Measurements from ENCODE around the gene ZWILCH. TPM values are rescaled to one million over a fixed set of nuclear protein-coding genes. Genes with fewer than 3 reads are reported as not detected.
"Not testable (repeated sequence)": the region's sequence is repeated elsewhere in the genome, so short reads cannot be mapped to it uniquely, and the experiment has no call there.

Gene ZWILCH
- polyA plus RNA-seq, 1 of the 3 experiments (the other 2 are of a cell fraction), result 8.2 TPM

DNA sequence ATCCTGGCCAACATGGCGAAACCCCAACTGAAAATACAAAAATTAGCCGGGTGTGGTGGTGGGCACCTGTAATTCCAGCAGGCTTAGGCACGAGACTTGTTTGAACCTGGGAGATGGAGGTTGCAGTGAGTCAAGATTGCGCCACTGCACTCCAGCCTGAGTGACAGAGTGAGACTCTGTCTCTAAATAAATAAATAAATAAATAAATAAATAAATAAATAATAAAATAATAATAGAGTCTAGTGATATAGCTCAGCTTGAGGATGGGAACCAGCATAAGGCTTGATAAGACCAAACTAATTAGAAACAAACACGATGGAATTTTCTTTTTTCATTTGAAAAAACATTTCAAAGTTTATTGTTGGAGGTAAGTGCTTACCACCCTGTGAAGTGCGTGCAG lies 43.8 kb upstream of the ZWILCH start:
- H3K9me3 ChIP-seq; H3K4me3 ChIP-seq (ENCODE audit: low read depth in 2 of 2, low read length in 1 of 2); POLR2A ChIA-PET; H3K9ac ChIP-seq; H3K4me1 ChIP-seq (ENCODE audit: control insufficient read depth in 1 of 2, insufficient read depth in 2 of 2, low read depth in 1 of 2, low read length in 1 of 2); H3K27ac ChIP-seq (ENCODE audit: low read depth in 2 of 2, low read length in 1 of 2); H2AFZ ChIP-seq (ENCODE audit: low read depth); DNase-seq; H3F3A ChIP-seq (replicated peaks; ENCODE audit: insufficient read depth); H3K36me3 ChIP-seq (replicated peaks in 1 of 2; ENCODE audit: control insufficient read depth in 1 of 2, insufficient read depth in 2 of 2, low read length in 1 of 2); H3K27me3 ChIP-seq (ENCODE audit: insufficient read depth); H3K9me2 ChIP-seq; CTCF ChIA-PET; H3K79me2 ChIP-seq (ENCODE audit: insufficient read depth); H3K4me2 ChIP-seq; H4K20me1 ChIP-seq (ENCODE audit: insufficient read depth): not testable (repeated sequence)
- 92% methylated on average over 6 of the region's 6 CpGs for WGBS (ENCODE audit: low lambda C conversion rate)

DNA sequence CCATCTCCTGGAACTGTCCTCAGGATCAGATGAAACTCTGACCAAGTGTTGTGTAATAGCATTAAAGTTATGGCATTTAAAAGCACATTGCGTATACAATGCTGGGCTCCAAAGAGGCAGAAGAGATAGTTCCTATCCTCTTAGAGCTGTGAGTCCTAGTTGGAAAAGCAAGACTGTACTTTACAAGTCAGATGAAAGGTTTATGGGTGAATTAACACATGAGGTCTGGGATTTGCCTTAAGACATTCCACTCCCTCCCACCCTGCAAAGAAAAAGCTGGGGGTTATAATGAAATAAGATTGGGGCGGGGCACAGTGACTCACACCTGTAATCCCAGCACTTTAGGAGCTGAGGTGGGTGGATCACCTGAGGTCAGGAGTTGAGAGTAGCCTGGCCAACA lies 43.2 kb upstream of the ZWILCH start:
- no peaks in the 10 kb centered on the region for H3F3A ChIP-seq (replicated peaks; ENCODE audit: insufficient read depth)
- no peak overlapping the region for H3K9ac ChIP-seq
- DNase-seq, result no peak
- no peak overlapping the region for H3K4me2 ChIP-seq
- H3K9me2 ChIP-seq, result no peaks in the 10 kb centered on the region
- CTCF ChIA-PET, result no interaction called here
- 98% methylated on average over 2 of the region's 2 CpGs for WGBS (ENCODE audit: low lambda C conversion rate)
- H2AFZ ChIP-seq (ENCODE audit: low read depth), result no peak overlapping the region
- no peaks in the 10 kb centered on the region for H4K20me1 ChIP-seq (ENCODE audit: insufficient read depth)
- H3K36me3 ChIP-seq (replicated peaks in 1 of 2; ENCODE audit: control insufficient read depth in 1 of 2, insufficient read depth in 2 of 2, low read length in 1 of 2), result peaks cover 0 to 6% of the 10 kb centered on the region in 2 experiments
- H3K4me3 ChIP-seq (ENCODE audit: low read depth in 2 of 2, low read length in 1 of 2), result no peak overlapping the region
- H3K9me3 ChIP-seq, result no peaks in the 10 kb centered on the region
- TF ChIP-seq NFIC (IDR thresholded peaks at IDR 0.05; ENCODE audit: borderline replicate concordance) (no peak), GATA2 (CRISPR knock-in tag; IDR thresholded peaks at IDR 0.05) (no peak), EZH2phosphoT487 (IDR thresholded peaks at IDR 0.05; ENCODE audit: borderline replicate concordance, low read depth) (no peak), RAD21 (IDR thresholded peaks at IDR 0.05; ENCODE audit: low read length) (no peak), ELF1 (IDR thresholded peaks at IDR 0.05) (no peak), RFX5 (IDR thresholded peaks at IDR 0.05; ENCODE audit: low read length) (no peak)
- POLR2A ChIA-PET, result no interaction called here
- no peaks in the 10 kb centered on the region; the same call in 1 of the 2 replicates for H3K79me2 ChIP-seq (ENCODE audit: insufficient read depth)
- peaks cover 0 to 6% of the 10 kb centered on the region in 2 experiments; a peak in 1 of 4 replicates for H3K4me1 ChIP-seq (ENCODE audit: control insufficient read depth in 1 of 2, insufficient read depth in 2 of 2, low read depth in 1 of 2, low read length in 1 of 2)
- H3K27ac ChIP-seq (ENCODE audit: low read depth in 2 of 2, low read length in 1 of 2), result no peak overlapping the region
- H3K27me3 ChIP-seq (ENCODE audit: insufficient read depth), result no peaks in the 10 kb centered on the region

DNA sequence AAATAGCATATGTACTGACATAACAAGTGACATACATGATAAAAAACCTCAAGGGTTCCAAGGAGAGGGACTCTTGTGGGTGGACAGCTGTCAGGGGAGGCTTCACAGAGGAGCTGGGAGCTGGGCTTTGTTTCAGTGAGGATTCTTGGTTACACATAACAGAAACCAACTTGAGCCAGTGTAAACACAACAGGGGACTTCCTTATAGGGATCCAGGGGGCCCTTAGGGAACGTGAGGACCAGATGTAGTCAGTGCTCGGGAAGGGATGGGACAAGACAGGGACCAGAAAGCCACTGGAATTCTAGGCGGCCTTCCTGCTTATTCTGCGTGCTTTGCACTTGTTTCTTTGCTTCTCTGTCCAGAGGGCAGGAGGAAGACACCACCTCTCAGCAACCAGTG lies 42.5 kb upstream of the ZWILCH start:
- H3K9ac ChIP-seq, result no peak overlapping the region
- POLR2A ChIA-PET, result no interaction called here
- no peaks in the 10 kb centered on the region for H3K27me3 ChIP-seq (ENCODE audit: insufficient read depth)
- H3K27ac ChIP-seq (ENCODE audit: low read depth in 2 of 2, low read length in 1 of 2), result no peak overlapping the region
- 83% methylated on average over 4 of the region's 4 CpGs for WGBS (ENCODE audit: low lambda C conversion rate)
- H3F3A ChIP-seq (replicated peaks; ENCODE audit: insufficient read depth), result no peaks in the 10 kb centered on the region
- no peaks in the 10 kb centered on the region for H3K9me2 ChIP-seq
- CTCF ChIA-PET, result no interaction called here
- no peaks in the 10 kb centered on the region; the same call in 1 of the 2 replicates for H3K79me2 ChIP-seq (ENCODE audit: insufficient read depth)
- H3K36me3 ChIP-seq (replicated peaks in 1 of 2; ENCODE audit: control insufficient read depth in 1 of 2, insufficient read depth in 2 of 2, low read length in 1 of 2), result peaks cover 0 to 6% of the 10 kb centered on the region in 2 experiments
- H3K4me1 ChIP-seq (ENCODE audit: control insufficient read depth in 1 of 2, insufficient read depth in 2 of 2, low read depth in 1 of 2, low read length in 1 of 2), result peaks cover 0 to 6% of the 10 kb centered on the region in 2 experiments; a peak in 1 of 4 replicates
- no peaks in the 10 kb centered on the region for H3K9me3 ChIP-seq
- DNase-seq, result no peak
- no peak overlapping the region for H3K4me2 ChIP-seq
- TF ChIP-seq TCF12 (IDR thresholded peaks at IDR 0.05) (no peak), MEF2A (IDR thresholded peaks at IDR 0.05; ENCODE audit: borderline replicate concordance, low read depth) (no peak), GABPA (IDR thresholded peaks at IDR 0.05; ENCODE audit: low read depth) (no peak), EZH2phosphoT487 (IDR thresholded peaks at IDR 0.05; ENCODE audit: borderline replicate concordance, low read depth) (no peak), CHD2 (IDR thresholded peaks at IDR 0.05; ENCODE audit: low read length, partially characterized antibody) (no peak)
- TF ChIP-seq, protein P1, sequence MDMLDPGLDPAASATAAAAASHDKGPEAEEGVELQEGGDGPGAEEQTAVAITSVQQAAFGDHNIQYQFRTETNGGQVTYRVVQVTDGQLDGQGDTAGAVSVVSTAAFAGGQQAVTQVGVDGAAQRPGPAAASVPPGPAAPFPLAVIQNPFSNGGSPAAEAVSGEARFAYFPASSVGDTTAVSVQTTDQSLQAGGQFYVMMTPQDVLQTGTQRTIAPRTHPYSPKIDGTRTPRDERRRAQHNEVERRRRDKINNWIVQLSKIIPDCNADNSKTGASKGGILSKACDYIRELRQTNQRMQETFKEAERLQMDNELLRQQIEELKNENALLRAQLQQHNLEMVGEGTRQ (IDR thresholded peaks at IDR 0.05; ENCODE audit: borderline replicate concordance, low read depth, low read length), result no peak
- TF ChIP-seq, protein P2, sequence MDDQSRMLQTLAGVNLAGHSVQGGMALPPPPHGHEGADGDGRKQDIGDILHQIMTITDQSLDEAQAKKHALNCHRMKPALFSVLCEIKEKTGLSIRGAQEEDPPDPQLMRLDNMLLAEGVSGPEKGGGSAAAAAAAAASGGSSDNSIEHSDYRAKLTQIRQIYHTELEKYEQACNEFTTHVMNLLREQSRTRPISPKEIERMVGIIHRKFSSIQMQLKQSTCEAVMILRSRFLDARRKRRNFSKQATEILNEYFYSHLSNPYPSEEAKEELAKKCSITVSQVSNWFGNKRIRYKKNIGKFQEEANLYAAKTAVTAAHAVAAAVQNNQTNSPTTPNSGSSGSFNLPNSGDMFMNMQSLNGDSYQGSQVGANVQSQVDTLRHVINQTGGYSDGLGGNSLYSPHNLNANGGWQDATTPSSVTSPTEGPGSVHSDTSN (IDR thresholded peaks at IDR 0.05), result no peak
- TF ChIP-seq, protein P3, sequence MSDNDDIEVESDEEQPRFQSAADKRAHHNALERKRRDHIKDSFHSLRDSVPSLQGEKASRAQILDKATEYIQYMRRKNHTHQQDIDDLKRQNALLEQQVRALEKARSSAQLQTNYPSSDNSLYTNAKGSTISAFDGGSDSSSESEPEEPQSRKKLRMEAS (IDR thresholded peaks at IDR 0.05; ENCODE audit: low read depth), result no peak
- no peaks in the 10 kb centered on the region for H4K20me1 ChIP-seq (ENCODE audit: insufficient read depth)
- no peak overlapping the region for H2AFZ ChIP-seq (ENCODE audit: low read depth)
- no peak overlapping the region for H3K4me3 ChIP-seq (ENCODE audit: low read depth in 2 of 2, low read length in 1 of 2)

DNA sequence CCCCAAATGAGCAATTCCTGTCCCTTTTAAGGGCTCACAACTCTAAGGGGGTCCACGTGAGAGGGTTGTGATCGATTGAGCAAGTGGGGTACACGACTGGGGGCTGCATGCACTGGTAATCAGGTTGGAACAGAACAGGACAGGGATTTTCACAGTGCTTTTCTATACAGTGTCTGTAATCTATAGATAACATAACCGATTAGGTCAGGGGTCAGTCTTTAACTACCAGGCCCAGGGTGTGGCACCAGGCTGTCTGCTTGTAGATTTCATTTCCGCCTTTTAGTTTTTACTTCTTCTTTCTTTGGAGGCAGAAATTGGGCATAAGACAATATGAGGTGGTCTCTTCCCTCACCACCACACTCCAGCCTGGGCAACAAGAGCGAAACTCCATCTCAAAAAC lies 39.8 kb upstream of the ZWILCH start:
- H3K4me2 ChIP-seq; H4K20me1 ChIP-seq (ENCODE audit: insufficient read depth); DNase-seq; H3K4me1 ChIP-seq (ENCODE audit: control insufficient read depth in 1 of 2, insufficient read depth in 2 of 2, low read depth in 1 of 2, low read length in 1 of 2); H3K27me3 ChIP-seq (ENCODE audit: insufficient read depth); H3K9me3 ChIP-seq; H3K79me2 ChIP-seq (ENCODE audit: insufficient read depth); H3K9me2 ChIP-seq; POLR2A ChIA-PET; H2AFZ ChIP-seq (ENCODE audit: low read depth); H3K4me3 ChIP-seq (ENCODE audit: low read depth in 2 of 2, low read length in 1 of 2); H3K27ac ChIP-seq (ENCODE audit: low read depth in 2 of 2, low read length in 1 of 2); H3F3A ChIP-seq (replicated peaks; ENCODE audit: insufficient read depth); H3K36me3 ChIP-seq (replicated peaks in 1 of 2; ENCODE audit: control insufficient read depth in 1 of 2, insufficient read depth in 2 of 2, low read length in 1 of 2); H3K9ac ChIP-seq: not testable (repeated sequence)
- WGBS (ENCODE audit: low lambda C conversion rate), result 95% methylated on average over 6 of the region's 6 CpGs
- CTCF ChIA-PET, result interaction anchor here (1.4 kb wide), 1 partner anchor 9 kb away, joined by 4 read pairs; no protein-coding TSS in a partner anchor
